Subcutaneous adipose tissue (tissue), 4 donors: ENCODE results near the gene EDN3. TPM values are rescaled to one million over a fixed set of nuclear protein-coding genes. Genes with fewer than 3 reads are reported as not detected.

ENCODE experiments used
- total RNA-seq, 4 donors: library from RNA; depleted of rRNA; stranded (reverse); fragments of >200 nt; gene quantifications; one replicate each; pipeline ENCODE4 v1.1.0, GENCODE V29; 2016
- TF ChIP-seq, protein P1 (sequence below): fragments of 450-650 bp; IDR thresholded peaks from one replicate; pipeline ENCODE4 v1.5.1; 2016; ENCODE audit warnings: low read depth, mild to moderate bottlenecking, control low read depth, antibody characterized with exemption, moderate library complexity

EDN3 gene
- total RNA-seq, 4 donors from 2014 or later = not detected

- TF ChIP-seq, protein P1, sequence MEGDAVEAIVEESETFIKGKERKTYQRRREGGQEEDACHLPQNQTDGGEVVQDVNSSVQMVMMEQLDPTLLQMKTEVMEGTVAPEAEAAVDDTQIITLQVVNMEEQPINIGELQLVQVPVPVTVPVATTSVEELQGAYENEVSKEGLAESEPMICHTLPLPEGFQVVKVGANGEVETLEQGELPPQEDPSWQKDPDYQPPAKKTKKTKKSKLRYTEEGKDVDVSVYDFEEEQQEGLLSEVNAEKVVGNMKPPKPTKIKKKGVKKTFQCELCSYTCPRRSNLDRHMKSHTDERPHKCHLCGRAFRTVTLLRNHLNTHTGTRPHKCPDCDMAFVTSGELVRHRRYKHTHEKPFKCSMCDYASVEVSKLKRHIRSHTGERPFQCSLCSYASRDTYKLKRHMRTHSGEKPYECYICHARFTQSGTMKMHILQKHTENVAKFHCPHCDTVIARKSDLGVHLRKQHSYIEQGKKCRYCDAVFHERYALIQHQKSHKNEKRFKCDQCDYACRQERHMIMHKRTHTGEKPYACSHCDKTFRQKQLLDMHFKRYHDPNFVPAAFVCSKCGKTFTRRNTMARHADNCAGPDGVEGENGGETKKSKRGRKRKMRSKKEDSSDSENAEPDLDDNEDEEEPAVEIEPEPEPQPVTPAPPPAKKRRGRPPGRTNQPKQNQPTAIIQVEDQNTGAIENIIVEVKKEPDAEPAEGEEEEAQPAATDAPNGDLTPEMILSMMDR = no peak
Measured at GRCh38 chr20:59291740-59292383, 8.5 kb upstream of the EDN3 start.

GRCh38 chr20:59295531-59295930 is 4.9 kb upstream of the EDN3 start:
- TF ChIP-seq, protein P1 = no peak

GRCh38 chr20:59297686-59298085 is 2.7 kb upstream of the EDN3 start:
- TF ChIP-seq, protein P1 = no peak

- TF ChIP-seq, protein P1 = no peak
Measured at GRCh38 chr20:59299945-59300332, 472 bp upstream of the EDN3 start.

- TF ChIP-seq, protein P1 = no peak
Measured at GRCh38 chr20:59301343-59302007, 1.1 kb downstream of the EDN3 start.

GRCh38 chr20:59305908-59306655 is 5.7 kb downstream of the EDN3 start:
- TF ChIP-seq, protein P1 = no peak

- TF ChIP-seq, protein P1 = no peak
Measured at GRCh38 chr20:59307270-59307669, 6.9 kb downstream of the EDN3 start.
